Hematopoietic multipotent progenitor cell treated with erythropoietin and hydrocortisone succinate and interleukin-3 and kit ligand, for 8 days (in vitro differentiated cells): Measurements from ENCODE around the gene SCAPER.

Source experiments
- DNase-seq: peaks from one replicate; pipeline ENCODE4 v3.0.0-alpha.2; 2015

Gene SCAPER

GRCh38 chr15:76667943-76668715, 237.0 kb downstream of the SCAPER start:
- no peak for DNase-seq

DNA sequence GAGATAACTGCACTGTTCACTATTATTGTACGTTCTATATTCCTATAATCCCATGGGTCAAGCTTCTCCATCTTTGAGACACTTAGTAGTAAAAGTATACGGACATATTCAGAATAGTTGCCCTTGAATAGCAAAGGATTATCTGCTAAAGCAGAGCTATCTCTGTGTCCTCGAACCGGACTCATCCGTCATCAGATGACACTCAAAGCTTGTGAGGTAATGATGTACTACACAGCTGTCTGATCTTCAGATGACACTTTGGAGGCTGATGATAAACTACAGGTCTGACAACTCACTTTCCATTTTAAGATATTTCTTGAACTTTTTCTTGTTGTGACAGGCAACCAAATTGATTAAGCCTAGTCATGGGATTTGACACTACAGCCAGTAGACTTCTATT, 240.2 kb downstream of the SCAPER start:
- DNase-seq: no peak

DNA sequence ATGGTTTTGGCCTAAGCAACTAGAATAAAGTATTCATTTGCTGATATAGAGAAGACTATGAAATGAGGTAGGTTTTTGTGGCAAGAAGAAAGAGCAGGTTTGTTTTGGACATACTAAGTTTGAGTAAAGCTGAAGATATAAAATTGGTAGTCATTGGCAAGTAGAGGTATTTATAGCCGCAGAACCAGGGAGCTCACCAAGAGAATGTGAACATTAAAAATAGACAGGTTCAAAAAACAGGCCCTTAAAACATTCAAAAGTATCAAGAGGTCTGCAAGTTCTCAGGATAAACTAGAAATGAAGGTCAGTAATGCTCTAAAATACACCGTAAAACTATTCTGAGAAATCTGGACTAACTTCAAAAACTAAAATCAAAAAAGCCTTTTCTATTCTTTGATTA, 240.7 kb downstream of the SCAPER start:
- DNase-seq: no peak

GRCh38 chr15:76663529-76663928, 241.6 kb downstream of the SCAPER start:
- DNase-seq: no peak

DNA sequence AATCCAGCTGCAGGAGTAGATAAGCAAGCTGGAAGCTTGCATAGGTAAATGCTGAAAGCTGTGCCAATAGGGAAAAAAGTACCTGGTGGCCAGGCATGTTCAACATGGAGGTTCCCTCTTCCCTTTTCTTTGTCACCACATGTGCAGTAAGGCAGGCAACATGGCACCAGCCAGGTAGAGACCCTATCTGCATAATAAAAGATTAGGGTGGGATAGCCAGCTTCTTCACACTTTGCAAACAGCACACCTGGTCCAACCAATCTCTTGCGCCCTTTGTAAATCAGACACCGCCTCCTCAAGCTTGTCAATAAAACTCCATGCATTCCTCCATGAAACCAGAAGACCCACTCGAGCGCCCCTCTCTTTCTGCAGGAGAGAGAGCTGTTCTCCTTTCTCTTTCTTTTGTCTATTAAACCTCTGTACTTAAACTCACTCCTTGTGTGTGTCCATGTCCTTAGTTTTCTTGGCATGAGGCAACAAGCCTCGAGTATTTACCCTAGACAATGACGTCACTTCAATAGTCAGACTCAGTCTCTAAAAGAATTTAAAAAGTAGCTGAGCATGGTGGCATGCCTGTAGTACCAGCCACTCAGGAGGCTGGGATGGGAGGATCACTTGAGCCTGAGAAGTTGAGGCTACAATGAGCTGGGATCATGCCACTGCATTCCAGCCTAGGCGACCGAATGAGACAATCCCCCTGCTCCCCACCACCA, 256.3 kb downstream of the SCAPER start:
- no peak for DNase-seq

DNA sequence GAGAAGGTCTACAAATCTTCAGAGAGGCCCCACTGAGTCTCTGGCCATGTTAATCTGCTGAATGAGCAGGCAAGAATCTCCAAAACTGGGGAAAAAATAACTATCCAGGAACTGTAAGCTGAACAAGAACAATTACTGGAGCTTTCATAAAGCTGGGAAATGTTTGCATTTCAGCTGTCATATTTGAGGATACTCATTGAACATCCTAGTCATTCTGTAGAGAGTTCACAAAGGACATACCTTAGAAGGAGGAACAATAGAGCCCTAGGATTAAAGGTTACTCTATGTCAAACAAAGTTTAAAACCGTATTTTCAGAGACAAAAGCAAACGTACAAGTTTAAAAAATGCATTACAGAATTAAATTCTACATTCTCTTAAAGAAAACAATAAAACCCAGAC, 257.5 kb downstream of the SCAPER start:
- DNase-seq: no peak

DNA sequence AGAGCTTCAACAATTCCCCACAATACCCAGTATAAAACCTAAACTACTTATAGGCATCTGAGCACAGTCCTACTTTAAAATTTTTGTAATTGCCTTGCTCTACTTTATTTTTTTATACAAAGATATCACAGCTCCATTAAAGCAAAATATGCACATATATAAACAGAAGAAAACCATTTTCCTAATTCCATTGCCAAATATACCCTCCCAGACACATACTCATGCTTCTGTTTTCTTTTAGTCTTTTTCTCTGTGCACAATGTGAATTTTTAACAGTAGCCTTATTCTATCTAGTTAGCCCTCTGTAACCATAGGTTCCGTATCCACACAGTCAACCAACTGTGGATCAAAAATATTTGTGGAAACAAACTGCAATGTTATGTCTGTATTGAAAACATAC, 260.5 kb downstream of the SCAPER start:
- DNase-seq: no peak

- no peak for DNase-seq
Observed at GRCh38 chr15:76642671-76643070, 262.5 kb downstream of the SCAPER start.

GRCh38 chr15:76637166-76637565, 268.0 kb downstream of the SCAPER start:
- no peak for DNase-seq

- DNase-seq: no peak
Observed at GRCh38 chr15:76636059-76636458, 269.1 kb downstream of the SCAPER start.

DNA sequence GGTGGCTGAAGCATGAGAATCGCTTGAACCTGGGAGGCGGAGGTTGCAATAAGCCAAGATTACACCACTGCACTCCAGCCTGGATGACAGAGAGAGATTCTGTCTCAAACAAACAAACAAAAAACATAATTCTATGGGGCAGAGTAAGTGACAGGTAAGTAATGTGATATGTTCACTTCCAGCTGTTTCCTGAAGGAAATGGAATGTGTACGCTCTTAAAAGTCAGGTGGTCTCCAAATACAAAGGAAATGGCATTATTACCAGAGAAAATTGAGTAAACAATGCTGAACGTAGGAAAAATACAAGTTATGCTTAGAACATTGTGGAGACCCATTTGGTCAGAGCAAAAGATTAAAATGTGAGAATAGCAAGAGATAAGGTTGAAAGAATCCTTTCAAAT, 278.5 kb downstream of the SCAPER start:
- no peak for DNase-seq

DNA sequence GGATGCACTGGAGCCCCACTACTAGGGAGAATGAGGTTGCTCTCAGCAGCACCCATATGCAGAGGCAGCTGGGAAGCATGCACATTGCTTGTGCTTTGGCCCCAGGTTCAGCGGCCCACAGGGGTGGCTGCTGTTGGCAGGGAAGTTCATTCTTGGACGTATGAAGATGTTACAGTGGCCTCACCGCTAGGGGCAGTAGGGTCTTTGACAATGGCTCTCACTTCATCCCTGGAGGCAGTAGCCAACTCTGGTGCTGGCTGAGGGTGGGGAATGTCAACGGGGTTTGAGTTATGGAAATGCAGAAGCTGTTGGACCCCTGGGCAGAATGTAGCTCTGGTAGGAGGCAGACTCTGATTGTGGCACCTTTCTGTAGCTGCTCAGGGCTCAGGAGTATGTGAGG, 279.9 kb downstream of the SCAPER start:
- DNase-seq: no peak

DNA sequence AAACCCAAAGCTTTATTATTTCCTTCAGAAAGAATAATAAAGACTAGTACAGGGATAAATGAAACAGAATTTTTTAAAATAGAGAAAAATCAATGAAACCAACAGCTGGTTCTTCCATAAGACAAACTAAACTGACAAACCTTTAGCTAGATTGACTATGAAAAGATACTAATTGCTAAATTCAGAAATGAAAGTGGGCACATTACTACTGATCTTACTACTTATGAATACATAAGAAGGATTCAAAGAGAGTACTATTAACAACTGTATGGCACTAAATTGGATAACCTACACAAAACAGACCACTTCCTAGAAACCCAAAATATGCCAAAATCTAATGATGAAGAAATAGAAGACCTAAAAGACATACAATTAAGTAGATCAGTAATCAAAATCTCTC, 290.4 kb downstream of the SCAPER start:
- DNase-seq: no peak

DNA sequence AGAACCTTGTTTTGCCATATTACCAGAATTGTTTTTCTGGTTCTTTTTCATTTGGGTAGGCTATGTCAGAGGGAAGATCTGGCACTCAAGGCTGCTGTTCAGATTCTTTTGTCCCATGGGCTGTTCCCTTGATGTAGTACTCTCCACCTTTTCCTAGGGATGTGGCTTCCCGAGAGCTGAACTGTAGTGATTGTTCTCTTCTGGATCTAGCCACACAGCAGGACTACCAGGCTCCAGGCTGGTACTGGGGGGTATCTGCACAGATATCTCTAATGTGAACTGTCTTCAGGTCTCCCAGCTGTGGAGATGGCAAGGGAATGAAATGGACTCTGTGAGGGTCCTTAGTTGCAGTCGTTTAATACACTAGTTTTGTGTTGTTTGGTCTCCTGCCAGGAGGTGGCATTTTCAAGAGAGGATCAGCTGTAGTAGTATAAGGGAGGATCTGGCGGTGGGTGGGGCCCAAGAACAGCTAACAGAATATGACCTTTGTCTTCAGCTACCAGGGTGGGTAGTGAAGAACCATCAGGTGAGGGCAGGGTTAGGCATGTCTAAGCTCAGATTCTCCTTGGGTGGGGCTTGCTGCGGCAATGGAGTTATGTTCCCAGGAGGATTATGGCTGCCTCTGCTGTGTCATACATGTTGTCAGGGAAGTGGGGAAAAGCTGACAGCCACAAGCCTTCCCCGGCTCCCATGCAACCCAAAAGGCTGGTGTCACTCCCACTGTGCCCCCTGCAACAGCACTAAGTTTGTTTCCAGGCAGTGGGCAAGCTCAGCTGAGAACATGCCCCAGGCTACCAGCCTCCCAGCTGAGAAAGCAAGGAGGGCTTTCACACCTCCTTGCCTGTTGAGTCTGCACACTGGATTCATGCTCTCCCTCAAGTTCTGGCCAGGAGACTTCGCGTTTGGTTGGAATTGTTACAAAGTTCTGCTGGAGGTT, 316.1 kb downstream of the SCAPER start:
- DNase-seq: no peak

DNA sequence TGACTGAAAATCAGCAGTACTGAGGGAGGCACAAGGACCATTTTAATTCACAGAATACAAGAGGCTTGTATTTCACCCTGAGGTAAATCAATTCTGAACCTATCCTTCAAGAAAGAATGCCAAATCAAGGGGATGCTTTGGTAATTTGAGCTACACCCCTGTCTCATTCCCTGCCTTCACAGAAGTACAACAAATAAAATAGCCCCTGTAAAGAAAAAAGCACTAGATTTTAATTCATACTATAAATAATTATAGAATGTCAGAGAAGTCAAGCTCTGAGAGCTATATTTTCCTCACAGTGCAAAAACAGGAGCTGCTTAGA, 319.6 kb downstream of the SCAPER start:
- DNase-seq: no peak

DNA sequence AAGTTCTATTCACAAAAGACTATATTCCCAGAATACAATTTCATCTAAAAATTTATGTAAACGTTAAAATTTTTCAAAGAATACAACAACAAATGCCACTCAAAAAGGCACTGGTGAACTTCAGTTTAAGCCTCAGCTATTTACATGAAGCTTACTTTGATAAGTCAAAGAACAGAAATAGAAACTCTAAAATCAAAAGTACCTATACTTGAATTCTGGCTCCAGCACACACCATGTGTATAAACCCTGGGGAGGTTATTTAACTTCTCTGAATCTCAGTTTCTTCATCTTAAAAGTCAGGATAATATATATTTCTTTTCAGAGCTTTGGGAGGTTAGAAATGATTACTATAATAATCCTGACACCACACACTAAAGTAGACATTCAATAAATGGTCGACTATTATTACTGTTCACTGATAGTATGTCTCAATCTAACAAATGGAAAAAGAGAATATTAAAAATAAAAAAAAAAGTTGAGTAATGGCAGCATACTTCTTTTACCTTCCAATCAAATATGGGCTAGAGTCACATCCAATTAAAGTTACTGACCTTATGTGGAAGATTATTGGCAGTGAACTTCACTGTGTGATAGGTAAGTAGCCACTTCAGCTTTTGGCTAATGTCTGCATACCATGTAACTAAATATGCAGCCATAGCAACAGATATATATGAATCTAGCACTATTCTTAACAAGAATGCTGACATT, 320.1 kb downstream of the SCAPER start:
- DNase-seq: no peak

DNA sequence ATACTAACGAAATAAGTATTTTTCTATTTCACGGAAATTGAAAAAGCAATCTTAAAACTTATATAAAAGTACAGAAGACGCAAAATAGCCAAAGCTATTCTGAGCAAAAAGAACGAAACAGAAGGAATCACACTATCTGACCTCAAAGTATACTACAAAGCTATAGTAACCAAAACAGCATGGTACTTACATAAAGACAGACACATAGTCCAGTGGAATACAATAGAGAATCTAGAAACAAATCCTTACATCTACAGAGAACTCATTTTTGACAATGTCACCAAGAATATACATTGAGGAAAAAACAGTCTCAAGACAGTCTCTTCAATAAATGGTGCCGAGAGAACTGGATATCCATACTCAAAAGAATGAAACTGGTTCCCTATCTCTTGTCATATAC, 322.6 kb downstream of the SCAPER start:
- DNase-seq: no peak

DNA sequence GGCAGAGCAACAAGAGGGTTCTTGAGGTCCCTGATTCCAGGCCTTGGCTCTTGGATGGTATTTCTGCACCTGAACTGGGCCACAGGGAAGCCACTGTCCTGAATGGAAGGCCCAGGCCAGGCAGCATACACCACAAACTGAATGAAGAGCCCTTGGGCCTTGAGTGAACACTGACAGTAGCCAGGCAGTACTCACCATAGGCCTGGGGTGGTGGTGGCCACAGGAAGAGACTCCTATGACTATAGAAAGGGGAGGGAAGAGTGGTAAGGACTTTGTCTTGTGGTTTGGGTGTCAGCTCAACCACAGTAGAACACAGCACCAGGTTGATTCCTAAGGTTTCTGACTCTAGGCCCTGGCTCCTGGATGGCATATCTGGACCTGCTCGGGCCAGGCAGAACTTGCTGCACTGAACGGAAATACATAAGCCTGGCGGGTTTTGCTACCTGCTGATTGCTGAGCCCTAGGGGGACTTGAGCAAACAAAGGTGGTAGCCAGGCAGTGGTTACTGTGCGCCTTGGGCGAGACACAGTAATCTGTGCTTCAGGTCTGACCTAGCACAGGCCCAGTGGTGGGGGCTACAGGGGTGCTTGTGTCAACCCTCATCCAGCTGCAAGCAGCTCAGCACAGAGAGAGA, 327.1 kb downstream of the SCAPER start:
- DNase-seq: no peak

- DNase-seq: no peak
Observed at GRCh38 chr15:76576523-76577279, 328.4 kb downstream of the SCAPER start.

- no peak for DNase-seq
Observed at GRCh38 chr15:76575679-76576078, 329.5 kb downstream of the SCAPER start.

DNA sequence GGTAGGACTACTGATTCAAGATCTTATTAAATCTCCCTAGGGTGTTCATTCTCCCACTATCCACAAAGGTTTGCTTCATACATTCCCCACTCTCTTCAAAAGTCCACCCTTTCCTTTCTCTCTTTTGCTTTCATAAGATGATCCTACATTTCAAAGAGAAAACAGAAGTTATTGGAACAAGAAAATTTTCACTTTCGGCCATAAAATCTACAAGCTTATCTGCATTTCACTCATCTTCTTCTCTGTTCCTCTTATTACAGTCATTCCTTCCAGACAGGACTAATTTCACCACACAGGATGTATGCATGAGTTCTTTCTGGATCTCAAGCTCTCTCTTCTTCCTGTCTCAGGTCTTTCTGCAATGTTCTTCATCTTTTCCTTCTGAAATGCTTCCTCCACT, 329.9 kb downstream of the SCAPER start:
- no peak for DNase-seq

GRCh38 chr15:76572983-76573314, 332.2 kb downstream of the SCAPER start:
- no peak for DNase-seq
